ENCODE measurements around the gene GTF2H2C.

DNA sequence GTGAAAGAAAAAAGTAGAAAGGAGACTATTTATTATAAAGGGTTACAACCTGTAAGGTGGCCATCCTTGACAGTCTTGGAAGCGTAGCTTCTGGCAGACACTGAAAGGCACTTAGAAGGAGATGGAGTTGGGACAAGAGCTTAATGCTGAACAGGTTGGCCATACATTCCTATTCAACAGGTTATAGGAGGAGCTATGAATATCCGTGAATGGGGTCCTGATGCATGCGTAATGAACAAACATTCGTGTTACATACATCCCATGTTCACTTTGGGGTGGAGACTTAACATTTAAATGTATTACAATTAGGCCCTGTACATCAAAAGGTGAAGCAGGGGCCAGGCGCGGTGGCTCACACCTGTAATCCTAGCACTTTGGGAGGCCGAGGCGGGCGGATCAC is 33.3 kb upstream of the GTF2H2C start:
- TF ChIP-seq, protein P1, sequence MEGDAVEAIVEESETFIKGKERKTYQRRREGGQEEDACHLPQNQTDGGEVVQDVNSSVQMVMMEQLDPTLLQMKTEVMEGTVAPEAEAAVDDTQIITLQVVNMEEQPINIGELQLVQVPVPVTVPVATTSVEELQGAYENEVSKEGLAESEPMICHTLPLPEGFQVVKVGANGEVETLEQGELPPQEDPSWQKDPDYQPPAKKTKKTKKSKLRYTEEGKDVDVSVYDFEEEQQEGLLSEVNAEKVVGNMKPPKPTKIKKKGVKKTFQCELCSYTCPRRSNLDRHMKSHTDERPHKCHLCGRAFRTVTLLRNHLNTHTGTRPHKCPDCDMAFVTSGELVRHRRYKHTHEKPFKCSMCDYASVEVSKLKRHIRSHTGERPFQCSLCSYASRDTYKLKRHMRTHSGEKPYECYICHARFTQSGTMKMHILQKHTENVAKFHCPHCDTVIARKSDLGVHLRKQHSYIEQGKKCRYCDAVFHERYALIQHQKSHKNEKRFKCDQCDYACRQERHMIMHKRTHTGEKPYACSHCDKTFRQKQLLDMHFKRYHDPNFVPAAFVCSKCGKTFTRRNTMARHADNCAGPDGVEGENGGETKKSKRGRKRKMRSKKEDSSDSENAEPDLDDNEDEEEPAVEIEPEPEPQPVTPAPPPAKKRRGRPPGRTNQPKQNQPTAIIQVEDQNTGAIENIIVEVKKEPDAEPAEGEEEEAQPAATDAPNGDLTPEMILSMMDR (IDR thresholded peaks at IDR 0.05), result no peak
- TF ChIP-seq POLR2A (IDR thresholded peaks at IDR 0.05), result no peak

All from lower leg skin (tissue), 3 donors.